ENCODE measurements around the gene FAM170B. TPM values are rescaled to one million over a fixed set of nuclear protein-coding genes. Genes with fewer than 3 reads are reported as not detected.

FAM170B gene
- total RNA-seq, 1 donor from 2014 or later: not detected

DNA sequence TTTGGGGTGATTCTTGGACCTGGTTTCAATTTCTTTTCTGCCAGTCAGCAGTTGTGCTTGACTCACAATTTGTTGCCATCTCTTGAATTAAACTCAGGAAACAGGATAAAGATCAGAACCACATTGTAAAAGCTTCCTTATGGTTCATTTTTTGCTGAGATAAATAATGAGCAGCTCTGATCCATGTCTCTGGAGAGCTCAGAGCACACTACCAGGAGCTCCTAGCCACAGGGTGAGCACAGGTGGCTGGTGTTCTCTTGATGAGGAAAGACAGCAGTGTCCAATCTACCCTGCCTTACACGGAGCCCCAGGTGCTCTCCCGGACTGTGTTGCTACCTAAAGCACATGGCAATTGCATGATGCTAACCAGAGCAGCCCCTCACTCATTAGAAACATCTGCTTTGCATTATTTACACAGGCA, 17.2 kb upstream of the FAM170B start:
- no peak for ATAC-seq

DNA sequence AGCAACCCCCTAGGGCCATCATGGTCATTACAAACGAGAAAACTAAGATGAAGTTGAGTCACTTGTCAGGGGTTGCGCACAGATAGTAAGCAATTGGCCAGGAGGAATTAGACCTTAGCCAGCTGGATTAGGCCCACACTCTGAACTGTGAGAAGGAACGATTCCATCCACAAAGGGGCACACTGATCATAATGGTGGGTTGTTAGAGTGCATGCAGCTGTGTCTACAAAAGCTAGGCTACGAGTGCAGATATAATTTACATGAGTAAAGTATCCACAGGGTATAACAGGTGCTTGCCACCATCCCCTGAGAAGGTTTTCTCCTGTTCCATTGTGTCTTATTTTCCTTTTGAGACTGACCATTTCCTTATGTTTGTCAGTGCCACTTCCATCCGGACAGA, 16.6 kb upstream of the FAM170B start:
- no peak for ATAC-seq

DNA sequence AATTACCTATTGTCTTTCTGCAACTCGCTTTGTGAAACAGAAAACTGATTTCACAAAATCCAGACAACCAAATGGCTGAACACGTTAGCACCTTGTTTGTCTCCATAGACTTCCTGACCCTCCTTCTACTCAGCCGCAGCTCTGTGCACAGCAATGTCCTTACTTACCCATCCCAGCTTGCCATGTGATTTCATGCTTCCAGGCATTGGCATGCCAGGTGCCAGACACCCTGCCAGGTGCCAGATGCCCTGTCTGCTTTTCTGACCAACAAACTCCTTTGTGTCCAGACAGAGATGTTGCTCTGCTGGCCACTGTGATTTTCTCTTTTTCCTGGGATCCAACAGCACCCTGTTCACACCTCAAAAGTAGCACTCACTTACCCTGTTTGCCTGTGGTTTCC, 16.1 kb upstream of the FAM170B start:
- no peak for ATAC-seq

DNA sequence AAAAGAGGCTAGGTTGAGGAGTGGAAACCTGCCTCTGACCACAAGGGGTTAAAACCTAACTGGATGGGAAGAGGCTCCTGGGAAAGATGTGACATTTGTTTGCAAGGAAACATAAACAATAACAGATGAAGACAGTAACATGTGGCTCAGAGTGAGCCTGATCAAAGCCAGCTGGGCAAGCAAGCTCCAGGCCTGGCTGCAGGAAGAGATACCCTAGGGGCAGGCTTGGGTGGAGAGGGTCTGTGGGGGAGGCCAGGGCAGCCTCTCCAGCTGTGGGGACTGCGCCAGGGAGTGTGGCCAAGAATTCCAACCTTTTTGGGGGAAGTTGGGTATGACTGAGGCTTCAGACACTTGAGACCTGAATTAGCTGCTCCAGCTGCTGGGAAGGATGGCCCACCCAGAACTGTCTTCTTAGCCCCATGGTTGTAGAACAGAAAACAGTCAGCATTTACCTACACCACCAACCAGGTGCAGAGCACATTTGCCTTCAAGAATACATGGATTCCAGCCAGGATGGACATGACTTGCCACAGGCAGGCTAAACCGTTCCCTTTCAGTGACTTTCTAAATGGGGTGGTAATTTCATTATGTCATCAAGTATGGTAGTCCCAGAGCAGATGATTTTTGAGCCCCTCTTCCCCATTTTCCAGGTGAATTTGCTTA, 10.4 kb upstream of the FAM170B start:
- no peak for ATAC-seq

DNA sequence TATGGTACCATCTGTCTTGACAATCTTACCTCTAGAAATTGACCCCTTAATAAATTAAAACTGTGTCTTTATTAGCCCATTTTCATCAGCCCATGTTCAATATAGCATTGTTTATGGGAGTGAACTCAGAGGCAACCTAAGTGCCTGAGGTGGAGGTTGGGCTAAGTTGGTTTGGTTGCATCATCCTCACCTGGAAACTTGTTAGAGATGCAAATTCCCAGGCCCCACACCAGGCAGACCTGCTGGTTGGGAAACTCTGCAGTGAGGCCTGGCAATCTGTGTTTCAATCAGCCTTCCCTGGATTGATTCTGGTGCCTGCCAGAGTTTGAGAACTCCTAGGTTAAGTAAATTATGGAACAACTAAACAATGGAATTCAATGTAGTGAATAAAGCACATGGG, 9.4 kb upstream of the FAM170B start:
- peak; percentile 47 for ATAC-seq

DNA sequence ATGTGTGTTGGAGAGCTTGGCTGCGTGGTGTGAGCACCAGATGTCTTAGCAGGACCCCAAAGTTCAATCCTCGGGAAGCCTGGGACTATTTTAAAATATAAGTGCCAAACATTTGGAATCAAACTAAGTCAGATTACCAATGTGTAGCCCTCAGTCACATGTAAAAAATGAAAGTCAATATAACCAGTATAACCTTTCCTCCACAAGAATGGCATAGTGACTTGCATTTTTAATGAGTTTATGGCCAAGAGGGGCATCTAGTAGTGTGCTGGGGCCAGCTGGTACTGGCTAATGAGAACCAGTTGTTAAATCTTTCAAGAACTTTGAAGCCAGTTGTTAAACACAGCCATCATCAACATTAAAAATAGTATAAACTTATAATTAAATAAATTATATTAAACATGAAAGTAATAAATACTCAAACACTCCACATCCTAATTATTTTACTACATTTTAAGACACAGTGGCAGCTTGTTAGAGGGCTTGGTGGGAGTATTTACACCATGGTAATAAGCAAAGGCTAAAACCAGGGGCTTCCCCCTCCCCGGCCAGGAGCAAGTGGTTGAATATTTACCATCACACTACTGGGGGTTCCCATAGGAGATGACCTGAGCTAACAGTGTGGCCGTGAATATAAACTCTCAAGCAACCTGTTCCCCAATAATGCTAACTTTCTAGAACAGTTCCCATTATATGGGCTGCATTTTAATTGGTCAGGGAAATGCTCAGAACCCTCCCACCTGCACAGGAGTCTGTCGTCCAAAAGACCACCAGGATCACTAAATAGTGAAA, 7.9 kb upstream of the FAM170B start:
- no peak for ATAC-seq

DNA sequence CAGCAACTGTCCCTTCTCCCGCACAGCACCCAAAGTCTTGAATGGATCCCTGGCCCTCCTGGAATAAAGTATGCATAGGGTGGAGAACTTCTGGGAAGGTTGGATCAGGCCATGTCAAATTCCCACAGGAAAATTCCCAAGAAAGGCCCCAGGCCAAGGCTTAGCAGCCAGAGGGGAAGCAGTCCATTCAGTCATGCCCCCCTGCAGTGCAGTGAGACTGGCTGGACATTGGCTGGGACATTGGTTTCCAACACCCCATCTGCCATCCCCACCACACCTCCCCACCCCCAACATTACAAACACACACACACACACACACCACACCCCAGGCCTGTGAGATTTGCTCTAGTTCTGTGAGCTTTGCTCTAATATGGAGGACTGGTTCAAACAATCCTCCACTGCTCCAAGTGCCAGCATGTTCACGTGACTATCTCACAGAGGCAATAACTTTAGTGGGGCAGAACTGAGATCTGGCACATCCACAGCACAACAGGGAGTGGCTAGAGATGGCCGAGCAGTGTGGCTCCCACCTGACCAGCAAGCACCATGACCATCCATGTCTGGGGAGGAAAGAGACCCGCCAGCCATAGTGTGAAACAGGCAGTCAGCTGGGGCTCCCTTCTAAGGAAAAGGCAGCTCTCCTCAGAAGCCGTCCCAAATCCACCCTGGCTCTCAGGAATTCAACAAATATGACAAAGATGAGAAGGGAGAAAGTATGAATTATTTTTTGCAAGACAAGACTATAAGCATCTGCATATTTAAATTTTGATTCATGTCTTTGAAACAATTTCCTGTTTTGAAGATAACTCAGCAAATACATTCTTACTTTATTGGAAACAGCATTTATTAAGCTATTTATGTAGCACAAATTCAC, 6.7 kb upstream of the FAM170B start:
- ATAC-seq: no peak

DNA sequence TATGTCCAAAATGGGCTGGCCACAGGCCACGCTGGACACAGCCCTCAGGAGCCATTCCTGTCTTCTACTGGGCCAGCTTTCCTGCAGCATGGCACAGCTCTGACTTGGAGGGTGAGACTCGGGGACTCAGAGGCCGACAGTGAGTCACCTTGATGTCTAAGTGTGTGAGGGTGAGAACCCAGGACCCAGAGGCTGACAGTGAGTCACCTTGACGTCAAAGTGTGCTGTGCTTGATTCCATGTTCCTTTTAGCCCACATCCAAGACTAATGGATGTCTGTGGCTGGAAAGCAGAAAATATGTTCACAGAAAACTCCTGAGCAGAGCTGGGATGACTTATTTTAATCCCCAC, 6.0 kb upstream of the FAM170B start:
- peak; percentile 77 for ATAC-seq

DNA sequence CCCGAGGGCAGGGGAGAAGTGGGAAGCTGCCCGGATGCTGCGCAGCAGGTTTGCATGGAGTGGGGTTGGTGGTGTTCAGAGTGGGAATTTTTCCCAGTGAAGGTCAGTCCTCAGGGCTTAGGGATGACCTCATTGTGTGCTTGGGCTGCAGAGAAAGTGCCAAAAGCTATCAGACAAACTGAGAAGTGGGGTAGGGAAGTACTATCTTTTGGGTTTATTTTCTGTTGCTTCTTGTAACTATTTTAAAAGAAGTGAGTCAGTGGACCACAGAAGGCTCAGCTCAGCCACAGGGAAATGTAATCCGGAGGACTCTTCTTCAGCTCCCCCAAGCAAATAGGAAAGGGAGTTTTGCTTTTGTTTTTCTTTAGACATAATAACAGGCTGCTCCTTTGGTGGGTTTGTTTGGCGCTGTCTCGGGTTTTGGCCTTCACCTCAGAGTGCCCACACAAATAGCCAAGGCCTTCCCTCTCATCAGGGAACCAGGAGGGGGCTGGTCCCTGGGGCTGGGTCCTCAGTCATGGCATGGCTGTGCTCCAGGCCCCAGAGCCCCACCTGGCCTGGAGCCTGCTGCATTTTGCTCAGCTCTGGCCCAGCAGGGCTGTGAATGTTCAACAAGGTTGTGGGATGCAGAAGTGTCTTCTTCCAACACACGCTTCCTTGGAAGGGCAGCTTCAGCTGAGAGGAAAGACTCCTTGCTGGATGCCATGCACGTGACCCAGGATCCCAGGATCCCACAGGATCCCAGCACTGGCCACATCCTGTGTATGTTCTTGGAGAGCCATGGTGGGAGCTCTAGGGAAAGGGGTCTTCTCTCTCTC, 5.4 kb upstream of the FAM170B start:
- no peak for ATAC-seq

DNA sequence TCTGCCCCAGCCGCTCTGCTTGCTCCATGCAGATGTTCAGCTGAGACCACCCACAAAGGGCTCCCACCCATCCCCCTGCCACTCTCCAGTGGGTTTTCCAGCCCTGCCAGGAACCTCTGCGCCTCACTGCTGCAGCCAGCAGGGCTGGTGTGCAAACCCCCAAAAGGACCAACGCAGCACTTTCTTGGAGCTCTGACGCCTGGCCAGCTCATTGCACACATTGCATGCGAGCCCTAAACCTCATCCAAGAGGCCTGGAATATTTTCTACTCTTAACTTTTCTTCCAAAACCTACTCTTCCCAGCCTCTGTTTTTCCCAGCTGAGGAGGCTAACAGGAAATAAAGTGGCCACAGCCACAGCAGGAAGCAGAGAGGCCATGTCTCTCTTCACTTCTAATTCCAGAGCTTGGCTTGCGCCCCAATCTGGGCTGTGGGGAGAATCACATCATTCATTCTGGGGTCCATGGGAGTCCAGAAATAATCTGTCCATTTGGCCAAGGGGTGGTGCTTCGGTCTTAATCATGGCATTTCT, 4.6 kb upstream of the FAM170B start:
- ATAC-seq: no peak

DNA sequence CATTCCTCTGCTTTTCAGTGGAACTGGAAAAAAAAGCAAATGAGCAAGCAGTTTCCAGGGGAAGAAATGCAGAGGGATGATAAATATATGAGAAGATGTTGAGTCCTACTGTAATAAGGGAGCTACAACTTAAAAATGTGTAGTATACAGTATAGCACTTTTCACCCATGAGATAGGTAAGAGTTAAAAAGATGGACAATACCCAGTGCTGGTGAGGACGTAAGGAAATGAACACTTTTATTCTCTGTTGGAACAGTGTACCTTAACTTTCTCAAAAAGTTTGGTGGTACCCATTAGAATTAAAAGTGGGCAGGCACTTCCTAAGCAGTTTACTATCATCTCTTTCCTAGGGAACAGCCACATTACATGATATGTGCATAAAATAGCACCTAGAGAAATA, 2.7 kb upstream of the FAM170B start:
- no peak for ATAC-seq

DNA sequence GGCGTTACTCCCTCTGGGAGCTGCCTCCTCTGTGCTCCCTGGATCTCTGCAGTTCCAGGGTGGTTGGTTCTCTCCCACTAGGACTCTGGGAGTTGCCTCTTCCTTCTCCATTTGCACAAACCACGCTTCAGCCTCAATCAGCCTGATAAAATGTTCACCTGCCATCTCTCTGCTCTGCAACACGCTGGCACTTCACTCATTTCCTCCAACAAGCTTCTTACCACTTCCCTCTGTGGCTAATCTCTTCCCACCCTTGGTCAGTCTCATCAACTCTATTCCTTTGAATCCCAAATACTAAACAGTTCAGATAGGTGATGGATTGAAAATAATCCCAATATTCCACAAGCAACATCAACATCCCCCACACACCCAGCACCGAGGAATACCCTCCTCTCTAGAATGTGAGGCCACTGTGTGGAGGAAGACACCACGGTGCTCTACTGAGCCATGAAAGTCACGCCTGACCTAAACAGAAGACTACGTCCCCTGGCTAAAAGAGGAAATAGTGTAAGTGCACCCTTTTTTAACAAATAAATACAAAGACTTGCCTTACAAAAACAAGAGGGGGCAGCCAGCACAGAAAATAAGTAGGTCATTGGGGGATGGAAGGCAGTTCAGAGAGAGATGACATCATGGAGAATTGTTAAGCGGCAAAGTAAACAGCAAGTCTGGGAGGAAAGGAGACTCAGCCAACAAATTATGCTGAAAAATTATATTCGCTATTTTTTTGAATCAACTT, 1.9 kb upstream of the FAM170B start:
- no peak for ATAC-seq

DNA sequence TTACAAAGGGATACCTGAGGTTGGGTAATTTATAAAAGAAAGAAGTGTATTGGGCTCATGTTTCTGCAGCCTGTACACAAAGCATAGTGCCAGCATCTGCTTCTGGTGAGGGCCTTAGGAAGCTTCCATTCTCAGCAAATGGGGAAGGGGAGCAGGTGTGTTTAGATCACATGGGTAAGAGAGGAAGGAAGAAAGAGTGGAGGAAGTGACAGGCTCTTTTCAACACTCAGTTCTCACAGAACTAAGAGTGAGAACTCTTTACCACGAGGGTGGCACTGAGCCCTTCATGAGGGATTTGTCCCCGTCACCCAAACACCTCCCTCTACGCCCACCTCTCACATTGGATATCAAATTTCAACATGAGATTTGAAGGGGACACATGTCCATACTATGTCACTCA, 506 bp upstream of the FAM170B start:
- ATAC-seq: no peak

DNA sequence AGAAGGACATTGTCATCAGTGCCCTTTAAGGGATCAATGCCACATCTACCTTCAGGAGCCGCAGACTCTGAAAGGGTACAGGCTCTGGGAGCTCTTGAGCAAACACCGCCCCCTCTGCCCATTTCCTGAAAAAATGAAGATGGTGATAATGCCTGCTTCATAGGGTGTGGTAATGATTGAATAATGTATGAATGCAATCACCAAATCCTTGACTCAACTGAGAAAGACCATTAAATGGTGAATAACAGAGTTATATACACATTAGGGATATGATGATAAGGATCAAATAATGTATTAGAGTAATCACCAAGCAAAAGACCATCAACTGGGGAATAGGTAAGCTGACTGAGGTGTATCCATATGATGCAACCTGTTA, 1.5 kb downstream of the FAM170B start:
- no peak for ATAC-seq

DNA sequence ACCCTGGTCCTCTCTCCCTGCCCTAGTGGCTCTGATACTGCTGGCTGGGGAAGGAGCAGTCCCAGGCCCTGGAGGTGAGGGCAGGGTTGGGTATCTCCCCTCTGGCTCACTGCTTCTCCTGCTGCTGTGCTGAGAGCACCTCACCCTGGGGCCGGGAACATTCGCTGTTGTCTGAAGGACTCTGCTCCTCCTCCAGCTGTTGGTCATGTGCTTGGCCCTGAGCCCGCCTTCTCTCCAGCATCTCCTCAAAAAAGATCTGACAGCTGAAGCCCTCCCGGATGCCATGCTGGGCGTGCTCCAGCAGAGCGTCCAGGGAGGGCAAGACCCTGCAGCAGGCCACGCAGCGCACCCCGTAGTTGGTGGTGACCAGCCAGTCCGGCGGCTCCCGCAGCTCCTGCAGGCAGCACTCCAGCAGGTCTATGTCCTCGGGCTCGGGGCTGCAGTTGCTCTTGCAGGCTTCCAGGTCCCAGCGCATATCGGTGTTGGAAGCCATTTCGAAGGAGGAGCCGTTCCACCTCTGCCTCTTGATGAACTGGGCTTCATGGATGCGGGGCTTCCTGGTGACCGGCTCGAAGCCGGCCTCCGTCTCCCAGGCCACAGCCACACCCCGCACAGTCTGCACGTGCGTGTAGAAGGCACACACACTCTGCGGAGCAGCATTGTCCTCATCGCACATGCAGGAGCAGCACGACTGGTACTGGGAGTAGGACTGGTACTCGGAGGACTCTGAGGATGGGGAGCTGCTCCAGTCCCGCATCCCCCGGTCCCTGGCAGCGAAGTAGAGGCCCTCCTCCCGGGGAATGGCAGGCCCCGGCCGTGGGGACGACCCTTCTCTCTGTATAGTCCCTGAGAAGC, 2.1 kb downstream of the FAM170B start:
- ATAC-seq: peak; percentile 18

DNA sequence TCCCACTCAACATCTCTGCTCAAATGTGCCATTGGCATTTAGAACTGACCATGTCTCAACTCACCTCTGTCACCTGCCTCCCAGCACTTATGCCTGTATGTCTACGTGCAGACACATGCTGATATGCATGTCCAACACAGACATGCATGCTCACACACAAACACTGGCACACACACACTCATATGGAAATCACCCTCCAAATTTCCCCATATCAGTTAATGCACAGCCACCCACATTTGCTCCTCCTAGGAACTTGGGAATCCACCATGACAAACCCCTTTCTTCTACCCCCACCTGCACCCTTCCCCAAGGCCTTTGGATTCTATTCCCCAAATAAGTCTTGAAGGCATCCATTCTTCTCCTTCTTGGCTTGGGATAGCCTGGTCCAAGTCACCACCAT, 4.4 kb downstream of the FAM170B start:
- no peak for ATAC-seq

DNA sequence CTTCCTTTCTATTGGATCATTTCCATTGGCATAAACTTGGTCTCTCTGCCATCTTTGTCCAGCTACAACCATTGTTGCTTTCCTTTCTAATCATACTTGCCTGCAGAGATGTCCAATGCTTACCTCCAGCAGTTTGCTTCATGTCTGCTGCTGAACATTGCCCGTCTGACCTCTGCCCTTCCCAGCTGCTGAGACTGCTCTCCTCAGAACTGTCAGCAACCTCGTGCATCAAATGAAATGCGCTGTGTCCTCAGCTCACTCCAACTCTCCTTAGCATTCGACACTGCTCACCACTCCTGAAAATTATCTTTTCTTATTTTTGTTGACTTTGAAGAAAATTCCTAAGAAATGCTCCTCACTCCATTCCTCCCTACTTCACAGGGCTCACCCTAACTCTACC, 5.0 kb downstream of the FAM170B start:
- no peak for ATAC-seq

DNA sequence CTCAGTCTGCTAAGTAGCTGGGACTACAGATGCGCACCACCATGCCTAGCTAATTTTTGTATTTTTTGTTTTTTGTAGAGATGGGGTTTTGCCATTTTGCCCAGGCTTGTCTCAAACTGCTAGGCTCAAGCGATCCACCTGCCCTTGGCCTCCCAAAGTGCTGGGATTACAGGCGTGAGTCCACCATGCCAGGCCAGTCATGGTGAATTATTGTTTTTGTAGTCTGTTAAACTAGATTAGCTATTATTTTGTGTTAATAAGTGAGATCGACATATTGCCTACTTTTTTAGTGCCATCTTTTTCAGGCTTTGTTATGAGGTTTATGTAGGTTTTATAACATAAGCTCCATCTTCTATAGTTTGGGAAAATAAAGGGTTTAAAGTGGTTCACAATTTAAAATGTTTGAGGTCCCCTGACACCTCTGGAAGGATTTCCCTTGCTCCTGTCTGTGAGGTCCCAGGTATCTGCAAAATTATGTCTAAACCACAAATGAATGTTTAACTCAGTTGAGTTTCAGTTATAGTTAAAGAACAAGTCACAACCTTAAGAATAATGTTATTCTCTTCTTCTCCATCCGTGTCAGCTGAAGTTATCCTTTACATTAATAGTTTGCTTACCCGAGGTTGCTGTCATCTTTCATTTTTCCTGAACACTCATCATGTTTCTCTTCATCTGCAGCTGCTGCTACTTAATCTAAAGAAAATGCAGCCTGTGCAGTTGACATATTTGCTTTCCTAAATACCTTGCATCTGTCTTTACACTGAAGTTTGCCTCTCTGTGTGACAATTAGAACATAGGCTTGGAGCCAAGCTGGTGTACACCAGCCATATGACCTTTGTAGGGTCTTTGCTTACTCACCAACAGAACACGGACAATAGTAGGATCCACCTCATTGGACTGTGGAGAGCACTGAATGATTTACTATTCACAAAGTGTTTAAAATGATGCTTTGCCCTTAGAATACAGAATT, 9.6 kb downstream of the FAM170B start:
- ATAC-seq: no peak

DNA sequence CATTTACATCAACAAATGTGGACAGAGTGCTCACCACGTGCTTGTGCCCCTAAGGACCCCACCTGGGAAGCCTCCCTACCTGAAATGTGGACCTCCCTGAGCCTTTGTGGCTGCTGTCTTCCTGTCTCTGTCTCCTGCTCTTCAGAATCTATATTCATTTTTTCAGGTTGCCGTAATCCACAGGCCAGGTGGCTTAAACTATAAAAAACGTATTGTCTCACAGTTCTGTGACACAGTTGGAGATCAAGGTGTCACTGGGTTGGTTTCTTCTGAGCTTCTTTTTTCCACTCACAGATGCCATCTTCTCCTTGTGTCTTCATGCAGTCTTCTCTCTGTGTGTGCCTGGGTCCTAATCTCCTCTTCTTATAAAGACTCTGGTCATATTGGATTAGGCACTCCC, 12.9 kb downstream of the FAM170B start:
- ATAC-seq: no peak

Measured in esophagus mucosa (tissue), 1 donor.